Panc1 (cell line): Measurements from ENCODE around the gene KCNAB1. TPM values are rescaled to one million over a fixed set of nuclear protein-coding genes. Genes with fewer than 3 reads are reported as not detected.

Source experiments
- ATAC-seq: fragments of 200-7000 bp; cut with Tn5 transposase; 2 replicates; pipeline ENCODE4 v1.9.1; 2020; ENCODE audit warnings: mild to moderate bottlenecking, moderate library complexity
- BruUV-seq: library from RNA; stranded (reverse); fragments of 400-500 nt; replicated peaks from 2 replicates; lab custom pipeline; 2021; lab: Mats Ljungman, UMichigan
- CTCF ChIA-PET: fragments of 300-600 bp; sonication (Branson Sonifier 250); formaldehyde crosslinking; loops from one replicate; lab custom pipeline; 2022; ENCODE audit warnings: antibody characterized with exemption; lab: Charles Lee
- POLR2A ChIA-PET: fragments of 300-600 bp; sonication (Branson Sonifier 250); formaldehyde crosslinking; loops from one replicate; lab custom pipeline; 2022; ENCODE audit warnings: antibody characterized with exemption; lab: Charles Lee
- DNase-seq: peaks from one replicate; pipeline ENCODE4 v3.0.0-alpha.2; 2010; ENCODE audit warnings: low read depth, low spot score
- H3K27ac ChIP-seq: 2 replicates; pipeline ENCODE4 v1.5.1; 2011; ENCODE audit warnings: mild to moderate bottlenecking, low read length, inconsistent platforms
- H3K27me3 ChIP-seq: fragments of 200-500 bp; sonication (Bioruptor generic); 2 replicates; pipeline ENCODE4 v1.6.0; 2014; ENCODE audit warnings: low read length, inconsistent platforms; ENCODE audit not compliant: control insufficient read depth, insufficient read depth
- H3K36me3 ChIP-seq: fragments of 200-500 bp; sonication (Bioruptor generic); 2 replicates; pipeline ENCODE4 v1.5.1; 2014; ENCODE audit warnings: inconsistent platforms, mild to moderate bottlenecking, low read length, moderate library complexity; ENCODE audit not compliant: control insufficient read depth, insufficient read depth
- H3K4me1 ChIP-seq: 2 replicates; pipeline ENCODE4 v1.5.1; 2011; ENCODE audit warnings: inconsistent platforms, mild to moderate bottlenecking, low read length, moderate library complexity; ENCODE audit not compliant: control insufficient read depth, insufficient read depth
- H3K4me3 ChIP-seq, 2 experiments: 2 replicates each; pipeline ENCODE4 v1.5.1; 2011 to 2012; ENCODE audit warnings: low read depth in 2 of 2, low read length in 2 of 2, mild to moderate bottlenecking in 2 of 2, inconsistent platforms in 1 of 2, moderate library complexity in 1 of 2
- H3K9me3 ChIP-seq: fragments of 200-500 bp; sonication (Bioruptor generic); 2 replicates; pipeline ENCODE4 v1.5.1; 2014; ENCODE audit warnings: low read depth, mild to moderate bottlenecking, inconsistent platforms, low read length, moderate library complexity; ENCODE audit not compliant: control insufficient read depth, insufficient read depth
- POLR2AphosphoS5 ChIP-seq: IDR thresholded peaks from 2 replicates; pipeline ENCODE4 v1.6.1; 2012; ENCODE audit warnings: mild to moderate bottlenecking, low read depth, low read length, moderate library complexity
- SIN3A ChIP-seq: IDR thresholded peaks from 2 replicates; pipeline ENCODE4 v1.6.1; 2012; ENCODE audit warnings: low read depth, mild to moderate bottlenecking, low read length, moderate library complexity, borderline replicate concordance; ENCODE audit not compliant: insufficient read depth
- TCF7L2 ChIP-seq: IDR thresholded peaks from 2 replicates; pipeline ENCODE4 v1.6.1; 2011; ENCODE audit warnings: mild to moderate bottlenecking, low read depth, low read length, inconsistent platforms
- in situ Hi-C: cut with HindIII; loops from 2 replicates; pipeline ENCODE4 v1.10.0; 2016; ENCODE audit warnings: low sequenced_read_pairs, low pct_unique_long_range_greater_than_20kb
- intact Hi-C: fragments of 100-400 bp; cut with micrococcal nuclease; formaldehyde crosslinking; loops from one replicate; pipeline ENCODE4 v1.10.0; 2022; ENCODE audit not compliant: unreplicated experiment
- total RNA-seq: library from RNA; stranded (reverse); gene quantifications from one replicate; pipeline ENCODE4 v1.2.1, GENCODE V29; 2021; ENCODE audit not compliant: unreplicated experiment
- TF ChIP-seq, protein P1 (sequence below): fragments of 450-650 bp; IDR thresholded peaks from 2 replicates; pipeline ENCODE4 v1.5.1; 2017; ENCODE audit warnings: mild to moderate bottlenecking
- TF ChIP-seq, protein P2 (sequence below), 2 experiments: IDR thresholded peaks; 2 replicates each; pipeline ENCODE4 v1.6.1; 2011 to 2012; ENCODE audit warnings: low read depth in 2 of 2, control low read depth in 1 of 2, low read length in 1 of 2, mild to moderate bottlenecking in 1 of 2, moderate library complexity in 1 of 2; ENCODE audit not compliant: insufficient read depth in 1 of 2

The KCNAB1 gene
- total RNA-seq, 1 experiment from 2014 or later: not detected

DNA sequence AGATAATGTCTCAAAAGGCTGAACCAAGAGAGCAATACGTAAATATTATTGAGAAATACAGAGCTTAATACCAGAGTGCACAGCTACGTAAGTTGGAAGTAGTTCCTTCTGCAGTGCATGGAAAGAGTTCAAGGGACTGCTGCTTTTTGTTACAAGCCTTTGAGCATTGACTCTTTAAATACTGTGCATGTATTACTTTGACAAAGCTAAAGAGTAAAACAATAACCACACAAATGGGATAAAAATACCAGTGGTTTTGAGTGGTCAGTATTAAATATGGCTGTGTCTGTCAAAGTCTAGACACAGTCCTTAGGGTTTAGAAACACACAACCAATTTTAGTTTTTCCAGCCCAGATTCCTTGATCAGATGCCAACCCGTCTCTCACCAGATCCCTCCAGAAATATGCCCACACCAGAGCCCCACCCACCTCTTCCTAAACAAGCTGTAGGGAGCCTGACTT, 372.5 kb downstream of the KCNAB1 start:
- no peak overlapping the region for H3K27ac ChIP-seq
- no peaks in the 10 kb centered on the region for H3K4me1 ChIP-seq
- no peaks in the 10 kb centered on the region for H3K9me3 ChIP-seq
- no peaks in the 10 kb centered on the region for H3K36me3 ChIP-seq
- no TSS peak for BruUV-seq
- ChIA-PET POLR2A (no interaction called here), CTCF (no interaction called here)
- intact Hi-C loops: no loop called here
- H3K27me3 ChIP-seq: peaks cover under 1% of the 10 kb centered on the region; the same call in 1 of the 2 replicates
- no peak for TF ChIP-seq POLR2AphosphoS5
- TF ChIP-seq, protein P1, sequence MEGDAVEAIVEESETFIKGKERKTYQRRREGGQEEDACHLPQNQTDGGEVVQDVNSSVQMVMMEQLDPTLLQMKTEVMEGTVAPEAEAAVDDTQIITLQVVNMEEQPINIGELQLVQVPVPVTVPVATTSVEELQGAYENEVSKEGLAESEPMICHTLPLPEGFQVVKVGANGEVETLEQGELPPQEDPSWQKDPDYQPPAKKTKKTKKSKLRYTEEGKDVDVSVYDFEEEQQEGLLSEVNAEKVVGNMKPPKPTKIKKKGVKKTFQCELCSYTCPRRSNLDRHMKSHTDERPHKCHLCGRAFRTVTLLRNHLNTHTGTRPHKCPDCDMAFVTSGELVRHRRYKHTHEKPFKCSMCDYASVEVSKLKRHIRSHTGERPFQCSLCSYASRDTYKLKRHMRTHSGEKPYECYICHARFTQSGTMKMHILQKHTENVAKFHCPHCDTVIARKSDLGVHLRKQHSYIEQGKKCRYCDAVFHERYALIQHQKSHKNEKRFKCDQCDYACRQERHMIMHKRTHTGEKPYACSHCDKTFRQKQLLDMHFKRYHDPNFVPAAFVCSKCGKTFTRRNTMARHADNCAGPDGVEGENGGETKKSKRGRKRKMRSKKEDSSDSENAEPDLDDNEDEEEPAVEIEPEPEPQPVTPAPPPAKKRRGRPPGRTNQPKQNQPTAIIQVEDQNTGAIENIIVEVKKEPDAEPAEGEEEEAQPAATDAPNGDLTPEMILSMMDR: no peak
- ATAC-seq: no peak
- no peak overlapping the region for H3K4me3 ChIP-seq
- in situ Hi-C loops: no loop called here
- DNase-seq: no peak

DNA sequence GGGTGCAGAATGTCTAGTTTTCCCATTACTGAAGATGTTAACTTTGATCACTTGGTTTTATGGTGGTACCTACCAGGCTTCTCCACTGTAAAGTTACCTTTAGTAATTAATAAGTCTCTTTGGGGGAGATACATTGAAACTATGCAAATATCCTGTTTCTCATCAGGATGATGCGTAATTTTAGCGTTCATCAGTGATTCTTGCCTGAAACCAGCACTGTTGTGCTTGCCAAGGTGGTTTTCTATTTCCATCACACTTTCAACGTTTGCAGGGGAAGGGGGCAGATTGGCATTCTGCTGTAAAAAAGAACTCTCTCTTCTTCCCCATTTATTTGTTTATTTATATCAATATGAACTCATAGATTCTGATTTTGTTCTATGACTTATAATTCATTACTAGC, 373.5 kb downstream of the KCNAB1 start:
- ATAC-seq (no peak), DNase-seq (no peak)
- in situ Hi-C loops: no loop called here

More for the DNA sequence above, 373.5 kb downstream of the KCNAB1 start:
- Histone ChIP-seq H3K4me3 (no peak overlapping the region), H3K27me3 (no peaks in the 10 kb centered on the region; the same call in 1 of the 2 replicates), H3K36me3 (no peaks in the 10 kb centered on the region), H3K27ac (no peak overlapping the region), H3K4me1 (no peaks in the 10 kb centered on the region), H3K9me3 (no peaks in the 10 kb centered on the region)
- ChIA-PET POLR2A (no interaction called here), CTCF (no interaction called here)
- BruUV-seq: no TSS peak
- intact Hi-C loops: no loop called here
- TF ChIP-seq, protein P1: no peak
- TF ChIP-seq SIN3A: no peak
- TF ChIP-seq, protein P2, sequence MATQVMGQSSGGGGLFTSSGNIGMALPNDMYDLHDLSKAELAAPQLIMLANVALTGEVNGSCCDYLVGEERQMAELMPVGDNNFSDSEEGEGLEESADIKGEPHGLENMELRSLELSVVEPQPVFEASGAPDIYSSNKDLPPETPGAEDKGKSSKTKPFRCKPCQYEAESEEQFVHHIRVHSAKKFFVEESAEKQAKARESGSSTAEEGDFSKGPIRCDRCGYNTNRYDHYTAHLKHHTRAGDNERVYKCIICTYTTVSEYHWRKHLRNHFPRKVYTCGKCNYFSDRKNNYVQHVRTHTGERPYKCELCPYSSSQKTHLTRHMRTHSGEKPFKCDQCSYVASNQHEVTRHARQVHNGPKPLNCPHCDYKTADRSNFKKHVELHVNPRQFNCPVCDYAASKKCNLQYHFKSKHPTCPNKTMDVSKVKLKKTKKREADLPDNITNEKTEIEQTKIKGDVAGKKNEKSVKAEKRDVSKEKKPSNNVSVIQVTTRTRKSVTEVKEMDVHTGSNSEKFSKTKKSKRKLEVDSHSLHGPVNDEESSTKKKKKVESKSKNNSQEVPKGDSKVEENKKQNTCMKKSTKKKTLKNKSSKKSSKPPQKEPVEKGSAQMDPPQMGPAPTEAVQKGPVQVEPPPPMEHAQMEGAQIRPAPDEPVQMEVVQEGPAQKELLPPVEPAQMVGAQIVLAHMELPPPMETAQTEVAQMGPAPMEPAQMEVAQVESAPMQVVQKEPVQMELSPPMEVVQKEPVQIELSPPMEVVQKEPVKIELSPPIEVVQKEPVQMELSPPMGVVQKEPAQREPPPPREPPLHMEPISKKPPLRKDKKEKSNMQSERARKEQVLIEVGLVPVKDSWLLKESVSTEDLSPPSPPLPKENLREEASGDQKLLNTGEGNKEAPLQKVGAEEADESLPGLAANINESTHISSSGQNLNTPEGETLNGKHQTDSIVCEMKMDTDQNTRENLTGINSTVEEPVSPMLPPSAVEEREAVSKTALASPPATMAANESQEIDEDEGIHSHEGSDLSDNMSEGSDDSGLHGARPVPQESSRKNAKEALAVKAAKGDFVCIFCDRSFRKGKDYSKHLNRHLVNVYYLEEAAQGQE (IDR thresholded peaks at IDR 0.05; ENCODE audit: insufficient read depth in 1 of 2, low read depth in 2 of 2, low read length in 1 of 2): no peak
- TF ChIP-seq TCF7L2: no peak
- TF ChIP-seq POLR2AphosphoS5: no peak
